SIG-M5 treated with dmso at 0.1 percent for 504 hours (cell line): ENCODE measurements around the gene GCC1.
"Not testable (repeated sequence)": the region's sequence is repeated elsewhere in the genome, so short reads cannot be mapped to it uniquely, and the experiment has no call there.

Experiments used
- DNase-seq: peaks from one replicate; lab custom pipeline; 2025; ENCODE audit not compliant: unreplicated experiment; lab: John Stamatoyannopoulos, UW

The GCC1 gene

DNA sequence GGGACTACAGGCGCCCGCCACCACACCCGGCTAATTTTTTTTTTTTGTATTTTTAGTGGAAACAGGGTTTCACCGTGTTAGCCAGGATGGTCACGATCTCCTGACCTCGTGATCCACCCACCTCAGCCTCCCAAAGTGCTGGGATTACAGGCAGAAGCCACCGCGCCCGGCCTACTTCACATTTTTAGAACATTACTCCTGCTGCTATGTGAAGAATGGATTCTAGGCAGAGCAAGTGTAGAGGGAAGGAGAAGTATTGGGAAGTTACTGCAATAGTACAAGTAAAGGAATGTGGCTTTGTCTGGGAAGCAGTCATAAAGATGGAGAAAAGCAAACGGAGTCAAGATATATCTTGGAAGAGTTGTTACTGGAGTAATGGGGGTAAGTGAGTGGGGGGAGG, 44.9 kb downstream of the GCC1 start:
- DNase-seq = not testable (repeated sequence)

DNA sequence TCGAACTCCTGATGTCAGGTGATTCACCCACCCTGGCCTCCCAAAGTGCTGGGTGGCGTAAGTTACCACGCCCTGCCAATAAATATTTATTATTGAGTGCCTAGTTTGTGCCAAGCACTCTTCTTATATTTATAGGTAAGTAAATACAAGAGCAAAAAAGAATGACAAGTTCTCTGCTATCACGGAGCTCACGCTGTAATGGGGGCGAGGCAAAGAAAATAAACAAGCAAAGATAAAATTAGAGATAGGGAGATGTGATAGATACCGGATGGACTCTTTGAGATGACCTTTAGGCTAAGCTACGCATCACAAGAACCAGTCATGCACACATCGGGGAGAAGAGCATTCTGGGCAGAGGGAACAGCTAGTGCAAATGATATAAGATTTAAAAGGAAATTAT, 46.3 kb downstream of the GCC1 start:
- DNase-seq = no peak

- no peak for DNase-seq
Measured at GRCh38 chr7:127536741-127537140, 48.7 kb downstream of the GCC1 start.

- no peak for DNase-seq
Measured at GRCh38 chr7:127536394-127536691, 49.1 kb downstream of the GCC1 start.

GRCh38 chr7:127535546-127536393, 49.6 kb downstream of the GCC1 start:
- no peak for DNase-seq

- DNase-seq = no peak
Measured at GRCh38 chr7:127534636-127535035, 50.8 kb downstream of the GCC1 start.

DNA sequence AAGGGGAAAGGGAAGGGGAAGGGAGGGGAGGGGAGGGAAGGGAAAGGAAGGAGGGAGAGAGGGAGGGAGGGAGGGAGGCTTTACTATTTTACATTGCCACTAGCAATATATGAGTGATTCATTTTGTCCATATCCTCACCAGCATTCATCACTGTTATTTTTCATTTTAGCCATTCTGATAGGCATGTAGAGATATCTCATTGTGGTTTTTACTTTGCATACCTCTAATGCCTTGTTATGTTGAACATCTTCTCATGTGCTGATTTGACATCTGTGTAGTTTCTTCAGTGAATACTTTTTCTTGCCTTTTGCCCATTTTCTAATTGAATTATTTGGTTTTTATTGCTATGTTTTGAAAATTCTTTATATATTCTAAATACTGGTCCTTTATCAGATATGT, 52.7 kb downstream of the GCC1 start:
- DNase-seq = no peak

DNA sequence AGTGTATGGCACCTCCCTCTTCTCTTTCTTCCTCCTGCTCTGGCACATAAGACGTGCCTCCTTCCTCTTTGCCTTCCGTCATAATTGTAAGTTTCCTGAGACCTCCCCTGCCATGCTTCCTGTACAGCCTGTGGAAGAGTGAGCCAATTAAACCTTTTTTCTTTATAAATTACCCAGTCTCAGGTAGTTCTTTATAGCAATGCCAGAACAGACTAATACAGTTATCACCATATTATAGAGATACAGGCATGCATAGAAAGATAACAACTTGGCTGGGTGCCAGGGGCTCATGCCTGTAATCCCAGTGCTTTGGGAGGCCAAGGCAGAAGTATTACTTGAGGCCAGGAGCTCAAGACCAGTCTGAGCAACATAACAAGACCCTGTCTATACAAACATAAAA, 53.2 kb downstream of the GCC1 start:
- no peak for DNase-seq
